Testis (tissue), 3 donors: Measurements from ENCODE around the gene PLCB1. TPM values are rescaled to one million over a fixed set of nuclear protein-coding genes. Genes with fewer than 3 reads are reported as not detected.

Experiments
- DNase-seq: peaks from one replicate; pipeline ENCODE4 v3.0.0-alpha.2; 2019
- H3K27ac ChIP-seq, 2 donors: fragments of 200-600 bp; sonication (generic); one replicate each; pipeline ENCODE4 v1.5.1; 2019
- H3K27me3 ChIP-seq: fragments of 200-600 bp; sonication (generic); one replicate; pipeline ENCODE4 v1.5.1; 2019
- H3K36me3 ChIP-seq: fragments of 200-600 bp; sonication (generic); one replicate; pipeline ENCODE4 v1.5.1; 2017; ENCODE audit warnings: low read depth; ENCODE audit errors: missing control alignments
- H3K4me1 ChIP-seq: fragments of 200-600 bp; sonication (generic); one replicate; pipeline ENCODE4 v1.5.1; 2019
- H3K4me3 ChIP-seq, 2 donors: fragments of 200-600 bp; sonication (generic); one replicate each; pipeline ENCODE4 v1.5.1; 2017 to 2019
- H3K9me3 ChIP-seq: fragments of 200-600 bp; sonication (generic); one replicate; pipeline ENCODE4 v1.5.1; 2017
- POLR2A ChIP-seq: fragments of 450-650 bp; IDR thresholded peaks from one replicate; pipeline ENCODE4 v1.6.1; 2017; ENCODE audit warnings: antibody characterized with exemption, mild to moderate bottlenecking, moderate library complexity
- WGBS, 2 donors: methylation state at CpG; one replicate each; pipeline ENCODE4 v1.1.5; 2018; 5-methylcytosine and 5-hydroxymethylcytosine counted together
- intact Hi-C: fragments of 100-400 bp; cut with DNase I; formaldehyde crosslinking; loops from one replicate; pipeline ENCODE4 v1.15.1; 2023; ENCODE audit warnings: low total_unique reads
- polyA plus RNA-seq: library from polyadenylated mRNA; stranded (reverse); fragments of 350-450 nt; fragmentation: Illumina TruSeq; extraction: RNeasy Lipid Tissue Mini Kit (QIAGEN cat#74804); gene quantifications from one replicate; pipeline ENCODE4 v1.2.3, GENCODE V29; 2014; ENCODE audit warnings: low read depth, low replicate concordance; ENCODE audit not compliant: insufficient read depth
- total RNA-seq, 2 donors: library from RNA; depleted of rRNA; stranded (reverse); fragments of >200 nt; gene quantifications; one replicate each; pipeline ENCODE4 v1.2.3, GENCODE V29; 2016
- TF ChIP-seq, protein P1 (sequence below), 3 experiments: fragments of 450-650 bp in 2 of 3; fragments of 200-600 bp in 1 of 3; sonication (generic) in 1 of 3; IDR thresholded peaks; one replicate each; pipeline ENCODE4 v1.5.1; 2016 to 2019; ENCODE audit warnings: antibody characterized with exemption in 3 of 3, mild to moderate bottlenecking in 2 of 3, moderate library complexity in 1 of 3

PLCB1 gene
- total and polyA plus RNA-seq, 3 donors from 2014 or later, result 3.1 to 9.8 (median 8.2) TPM

- intact Hi-C loops, result no loop called here
Observed at GRCh38 chr20:8744228-8744844, 612.3 kb downstream of the PLCB1 start.

GRCh38 chr20:8749101-8749500 lies 617.0 kb downstream of the PLCB1 start:
- no peaks in the 10 kb centered on the region for H3K36me3 ChIP-seq
- TF ChIP-seq, protein P1, sequence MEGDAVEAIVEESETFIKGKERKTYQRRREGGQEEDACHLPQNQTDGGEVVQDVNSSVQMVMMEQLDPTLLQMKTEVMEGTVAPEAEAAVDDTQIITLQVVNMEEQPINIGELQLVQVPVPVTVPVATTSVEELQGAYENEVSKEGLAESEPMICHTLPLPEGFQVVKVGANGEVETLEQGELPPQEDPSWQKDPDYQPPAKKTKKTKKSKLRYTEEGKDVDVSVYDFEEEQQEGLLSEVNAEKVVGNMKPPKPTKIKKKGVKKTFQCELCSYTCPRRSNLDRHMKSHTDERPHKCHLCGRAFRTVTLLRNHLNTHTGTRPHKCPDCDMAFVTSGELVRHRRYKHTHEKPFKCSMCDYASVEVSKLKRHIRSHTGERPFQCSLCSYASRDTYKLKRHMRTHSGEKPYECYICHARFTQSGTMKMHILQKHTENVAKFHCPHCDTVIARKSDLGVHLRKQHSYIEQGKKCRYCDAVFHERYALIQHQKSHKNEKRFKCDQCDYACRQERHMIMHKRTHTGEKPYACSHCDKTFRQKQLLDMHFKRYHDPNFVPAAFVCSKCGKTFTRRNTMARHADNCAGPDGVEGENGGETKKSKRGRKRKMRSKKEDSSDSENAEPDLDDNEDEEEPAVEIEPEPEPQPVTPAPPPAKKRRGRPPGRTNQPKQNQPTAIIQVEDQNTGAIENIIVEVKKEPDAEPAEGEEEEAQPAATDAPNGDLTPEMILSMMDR (IDR thresholded peaks at IDR 0.05), result no peak
- no peak for TF ChIP-seq POLR2A
- H3K27me3 ChIP-seq, result no peaks in the 10 kb centered on the region
- no peak overlapping the region for H3K4me3 ChIP-seq
- no peaks in the 10 kb centered on the region for H3K9me3 ChIP-seq
- intact Hi-C loops, result no loop called here
- 80 to 83% methylated on average over 8 of the region's 8 CpGs for WGBS, 2 donors
- DNase-seq, result no peak
- no peaks in the 10 kb centered on the region for H3K4me1 ChIP-seq
- no peak overlapping the region for H3K27ac ChIP-seq

More at GRCh38 chr20:8744228-8744844, 612.3 kb downstream of the PLCB1 start:
- WGBS, 2 donors, result 89 to 90% methylated on average over 3 of the region's 3 CpGs
- Histone ChIP-seq H3K27me3 (no peaks in the 10 kb centered on the region), H3K36me3 (no peaks in the 10 kb centered on the region), H3K4me3 (no peak overlapping the region), H3K27ac (no peak overlapping the region), H3K9me3 (no peaks in the 10 kb centered on the region), H3K4me1 (no peaks in the 10 kb centered on the region)
- DNase-seq, result no peak
- TF ChIP-seq, protein P1 (IDR thresholded peaks at IDR 0.05), result no peak
- no peak for TF ChIP-seq POLR2A

DNA sequence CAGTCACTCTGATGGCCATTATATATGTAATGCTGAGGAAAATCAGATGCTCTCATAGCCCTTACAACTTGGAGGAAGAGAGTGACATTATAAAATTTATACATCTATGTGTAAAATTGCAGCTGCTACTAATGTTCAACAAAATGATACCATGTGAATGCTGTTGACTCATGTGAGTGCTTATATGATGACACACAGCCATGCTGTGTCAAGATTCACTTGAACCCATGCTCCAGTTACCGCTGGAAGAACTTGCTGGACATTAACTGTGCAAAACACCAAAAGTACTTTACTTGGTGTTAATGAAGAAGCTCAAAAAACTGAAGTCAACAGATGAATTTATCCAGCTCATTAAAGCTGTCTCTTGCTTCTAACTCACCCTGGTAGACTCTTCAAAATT lies 617.9 kb downstream of the PLCB1 start:
- WGBS, 2 donors, result 96 to 100% methylated on average over 1 of the region's 1 CpG
- intact Hi-C loops, result no loop called here
- TF ChIP-seq, protein P1 (IDR thresholded peaks at IDR 0.05), result no peak
- TF ChIP-seq POLR2A, result no peak
- Histone ChIP-seq H3K9me3 (no peaks in the 10 kb centered on the region), H3K4me3 (no peak overlapping the region), H3K36me3 (no peaks in the 10 kb centered on the region), H3K4me1 (no peaks in the 10 kb centered on the region), H3K27me3 (no peaks in the 10 kb centered on the region), H3K27ac (no peak overlapping the region)
- DNase-seq, result no peak

GRCh38 chr20:8755340-8756118 lies 623.5 kb downstream of the PLCB1 start:
- H3K27me3 ChIP-seq, result no peaks in the 10 kb centered on the region
- intact Hi-C loops, result no loop called here
- no peaks in the 10 kb centered on the region for H3K9me3 ChIP-seq
- H3K4me1 ChIP-seq, result no peaks in the 10 kb centered on the region
- 79 to 81% methylated on average over 3 of the region's 3 CpGs for WGBS, 2 donors
- H3K27ac ChIP-seq, result no peak overlapping the region
- TF ChIP-seq, protein P1 (IDR thresholded peaks at IDR 0.05), result no peak
- no peak for TF ChIP-seq POLR2A
- H3K36me3 ChIP-seq, result no peaks in the 10 kb centered on the region
- no peak overlapping the region for H3K4me3 ChIP-seq
- DNase-seq, result no peak
